ENCODE results near the gene NMT1.
A peak's percentile ranks its signal among the peaks of the same experiment; 100 is the strongest.

- TF ChIP-seq CTCF (IDR thresholded peaks at IDR 0.05; ENCODE audit: low read depth, low read length, poor library complexity, severe bottlenecking) (peak; percentile 16), EZH2phosphoT487 (IDR thresholded peaks at IDR 0.05; ENCODE audit: borderline replicate concordance, low read length) (no peak)
Measured at GRCh38 chr17:45018848-45019711, 42.0 kb upstream of the NMT1 start.

All from DOHH2 (cell line).